ENCODE measurements around the gene ANO7.

ANO7 gene

GRCh38 chr2:241157841-241158545 lies 30.5 kb upstream of the ANO7 start:
- DNase-seq, result no peak

GRCh38 chr2:241158546-241158900 lies 30.0 kb upstream of the ANO7 start:
- no peak for DNase-seq

- DNase-seq, result no peak
Observed at GRCh38 chr2:241159116-241159515, 29.4 kb upstream of the ANO7 start.

GRCh38 chr2:241160318-241160717 lies 28.2 kb upstream of the ANO7 start:
- DNase-seq, result no peak

DNA sequence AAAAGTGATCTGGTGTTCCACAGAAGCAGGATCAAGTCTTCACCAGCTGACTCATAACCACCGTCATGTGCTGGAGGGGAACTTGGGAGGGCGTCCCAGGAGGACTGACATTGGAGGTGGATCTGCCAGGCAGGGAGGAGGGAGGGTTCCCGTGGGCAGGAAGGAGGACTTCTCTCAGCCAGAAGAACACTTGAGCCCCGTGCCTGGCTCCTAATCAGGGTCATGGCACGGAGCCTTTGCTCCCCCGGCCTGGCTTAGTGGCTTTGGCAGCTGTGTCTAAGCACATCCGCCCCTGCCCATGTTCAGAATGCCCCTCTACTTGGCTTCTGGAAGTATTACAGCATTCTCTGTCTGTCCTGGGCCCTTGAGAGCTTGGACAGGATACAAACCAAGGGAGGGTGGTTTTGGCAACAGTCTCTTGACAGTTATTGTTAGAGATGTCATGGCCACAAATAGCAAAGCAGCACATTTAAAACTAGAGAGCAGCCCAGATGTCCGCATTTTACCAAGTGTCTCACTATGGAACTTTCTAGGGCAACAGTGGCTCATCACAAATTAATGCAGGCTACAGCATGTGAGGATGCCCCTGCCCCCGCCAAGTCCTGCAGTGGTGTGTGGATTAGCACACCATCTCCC lies 26.7 kb upstream of the ANO7 start:
- no peak for DNase-seq

GRCh38 chr2:241163601-241164118 lies 24.8 kb upstream of the ANO7 start:
- no peak for DNase-seq

DNA sequence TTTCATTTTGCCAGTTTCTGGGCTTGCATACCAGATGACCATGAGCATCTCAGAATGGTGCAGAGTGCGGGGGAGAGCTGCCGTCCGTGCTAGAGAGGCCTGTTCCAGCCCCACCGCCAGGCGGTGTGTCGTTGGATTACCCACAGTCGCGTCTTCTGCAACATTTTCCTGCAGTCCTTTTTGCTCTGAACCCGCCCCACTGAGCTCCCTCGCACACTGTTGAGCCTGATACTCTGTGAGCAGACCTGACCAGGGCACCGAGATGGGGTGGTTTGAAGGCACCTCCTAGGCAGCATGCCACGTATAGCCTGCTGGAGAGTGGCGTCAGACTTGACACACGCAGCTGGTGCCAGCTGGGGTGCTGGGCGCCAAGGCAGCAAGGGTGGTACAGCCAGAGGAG lies 20.1 kb upstream of the ANO7 start:
- DNase-seq, result no peak

DNA sequence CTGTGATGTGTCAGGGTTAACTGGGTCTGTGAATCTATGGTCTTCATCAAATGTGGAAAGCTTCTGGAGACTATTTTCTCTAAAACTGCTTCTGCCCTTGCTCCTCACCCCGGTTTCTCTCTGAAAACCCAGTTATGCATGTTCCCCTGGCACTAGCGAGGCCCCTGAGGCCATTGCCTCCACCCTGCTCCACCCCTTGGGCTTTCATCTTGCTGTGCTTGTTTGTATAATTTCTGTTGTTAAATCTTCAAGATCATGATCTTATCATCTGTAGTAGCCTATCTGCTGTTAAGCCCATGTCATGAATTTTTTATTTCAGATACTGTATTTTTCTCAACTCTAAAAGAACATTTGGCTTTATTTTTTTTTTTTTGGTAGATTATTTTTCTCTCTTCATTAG lies 14.9 kb upstream of the ANO7 start:
- no peak for DNase-seq

DNA sequence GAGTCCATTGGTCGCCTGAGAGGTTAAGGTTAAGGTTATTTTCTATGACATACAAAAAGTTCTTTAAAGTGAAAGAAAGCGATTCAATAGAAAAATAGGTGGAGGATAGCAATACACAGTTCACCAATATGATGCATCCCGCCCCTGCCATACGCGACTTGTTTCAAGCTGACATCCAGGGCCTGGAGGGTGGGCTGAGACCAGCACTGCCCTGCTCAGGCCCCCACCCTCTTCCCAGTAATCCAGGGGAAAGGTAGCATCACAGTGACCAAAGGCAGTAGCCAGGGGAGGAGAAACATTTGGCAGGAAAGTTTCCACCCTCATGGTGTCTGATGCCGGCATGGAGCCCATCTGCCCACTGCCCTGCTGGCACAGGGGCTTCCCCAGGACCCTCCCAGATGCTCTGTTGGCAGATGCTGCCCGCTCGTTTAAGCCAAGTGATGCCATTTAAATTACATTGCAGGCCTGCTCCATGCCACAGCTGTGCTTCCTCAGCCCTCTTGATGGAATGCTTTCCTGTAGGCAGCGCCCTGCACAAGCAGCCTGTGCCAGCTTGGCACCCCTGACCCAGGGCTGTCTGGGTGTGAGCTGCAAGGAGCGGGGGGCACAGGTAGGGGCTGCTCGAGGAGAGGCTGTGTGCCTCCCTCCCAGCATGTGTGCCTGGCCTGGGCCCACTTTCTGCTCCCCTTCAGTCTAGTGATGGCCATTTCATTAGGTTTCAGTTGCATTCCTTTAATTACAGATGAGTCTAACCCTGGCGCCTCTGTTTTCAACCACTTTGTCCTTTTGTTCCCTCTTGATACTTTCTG lies 10.7 kb upstream of the ANO7 start:
- no peak for DNase-seq

GRCh38 chr2:241178961-241179360 lies 9.5 kb upstream of the ANO7 start:
- DNase-seq, result no peak

DNA sequence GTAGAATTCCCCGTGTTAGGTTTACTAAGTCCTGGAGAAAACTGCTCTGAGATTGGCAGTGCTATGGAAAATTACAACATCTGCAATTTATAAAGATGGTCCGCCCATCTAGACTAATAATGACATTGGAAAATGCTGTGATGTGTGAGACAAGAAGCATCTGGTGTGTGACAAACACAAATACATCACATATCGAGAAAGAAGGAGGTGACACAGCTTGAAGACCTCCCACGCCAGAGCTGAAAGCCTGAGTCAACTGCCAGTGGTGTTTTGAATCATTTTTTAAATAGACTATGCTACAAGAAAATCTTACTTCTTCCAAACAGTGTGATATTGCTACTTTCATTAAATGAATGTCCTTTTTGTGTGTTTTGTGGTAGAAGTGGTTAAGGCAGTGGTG lies 8.6 kb upstream of the ANO7 start:
- no peak for DNase-seq

GRCh38 chr2:241180495-241180894 lies 8.0 kb upstream of the ANO7 start:
- no peak for DNase-seq

- DNase-seq, result no peak
Observed at GRCh38 chr2:241182126-241182525, 6.4 kb upstream of the ANO7 start.

DNA sequence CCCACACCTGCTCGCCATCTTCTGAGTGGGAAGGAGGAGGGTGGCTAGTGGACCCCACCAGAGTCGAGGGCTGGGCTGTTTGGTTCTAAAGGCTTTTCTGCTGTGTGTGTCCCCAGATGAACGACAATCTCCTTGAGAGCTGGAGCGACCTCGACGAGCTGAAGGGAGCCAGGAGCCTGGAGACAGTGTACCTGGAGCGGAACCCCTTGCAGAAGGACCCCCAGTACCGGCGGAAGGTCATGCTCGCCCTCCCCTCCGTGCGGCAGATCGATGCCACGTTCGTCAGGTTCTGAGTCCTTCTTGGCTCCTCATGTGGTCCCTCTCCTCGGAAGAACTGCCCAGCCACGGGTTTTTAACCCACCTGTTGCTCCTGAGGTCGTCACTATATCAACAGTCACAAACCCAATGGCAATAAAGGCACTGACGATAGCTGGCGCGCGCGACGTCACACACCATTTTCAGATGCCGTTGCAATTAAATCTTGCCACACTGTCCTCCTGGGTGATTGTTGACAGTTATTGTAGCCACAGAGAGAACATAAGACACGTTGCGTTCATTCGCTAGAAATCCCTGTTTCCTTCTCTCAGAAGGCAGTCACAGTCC lies 5.8 kb upstream of the ANO7 start:
- no peak for DNase-seq

GRCh38 chr2:241183221-241183620 lies 5.3 kb upstream of the ANO7 start:
- DNase-seq, result no peak

GRCh38 chr2:241184901-241185300 lies 3.6 kb upstream of the ANO7 start:
- DNase-seq, result no peak

DNA sequence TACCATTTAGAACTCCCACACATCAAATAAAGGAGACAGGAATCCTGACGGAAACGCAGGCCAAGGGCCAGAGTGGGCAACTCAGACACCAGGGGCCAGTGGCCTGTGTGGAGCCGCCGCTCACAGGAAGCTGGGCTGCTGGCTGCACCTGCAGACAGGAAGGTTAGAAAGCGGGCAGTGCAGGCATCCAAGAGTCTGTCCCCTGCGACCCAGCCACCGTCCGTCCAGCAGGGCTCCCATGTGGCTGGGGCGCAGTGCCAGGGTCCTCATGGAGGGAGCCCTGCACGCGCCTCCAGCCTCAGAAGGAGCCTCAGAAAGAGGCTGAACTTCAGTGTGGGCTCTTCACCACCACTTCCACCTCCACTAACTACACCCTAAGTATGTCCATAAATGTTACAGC lies 2.5 kb upstream of the ANO7 start:
- DNase-seq, result no peak

- DNase-seq, result no peak
Observed at GRCh38 chr2:241187101-241187917, 1.2 kb upstream of the ANO7 start.

DNA sequence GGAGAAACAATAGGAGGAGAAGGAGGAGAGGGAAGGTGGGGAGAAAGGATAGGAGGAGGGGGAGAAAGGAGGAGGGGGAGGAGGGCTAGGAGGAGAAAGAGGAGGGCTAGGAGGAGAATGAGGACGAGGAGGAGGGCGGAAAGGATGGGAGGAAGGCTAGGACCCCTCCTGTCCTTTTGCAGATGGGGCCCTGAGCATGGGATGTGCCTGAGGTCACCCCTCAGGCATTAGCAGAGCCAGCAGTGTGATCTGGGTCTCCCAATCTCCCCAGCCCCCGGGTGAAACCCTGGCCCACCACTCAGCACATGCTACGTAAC lies 601 bp upstream of the ANO7 start:
- DNase-seq, result no peak

DNA sequence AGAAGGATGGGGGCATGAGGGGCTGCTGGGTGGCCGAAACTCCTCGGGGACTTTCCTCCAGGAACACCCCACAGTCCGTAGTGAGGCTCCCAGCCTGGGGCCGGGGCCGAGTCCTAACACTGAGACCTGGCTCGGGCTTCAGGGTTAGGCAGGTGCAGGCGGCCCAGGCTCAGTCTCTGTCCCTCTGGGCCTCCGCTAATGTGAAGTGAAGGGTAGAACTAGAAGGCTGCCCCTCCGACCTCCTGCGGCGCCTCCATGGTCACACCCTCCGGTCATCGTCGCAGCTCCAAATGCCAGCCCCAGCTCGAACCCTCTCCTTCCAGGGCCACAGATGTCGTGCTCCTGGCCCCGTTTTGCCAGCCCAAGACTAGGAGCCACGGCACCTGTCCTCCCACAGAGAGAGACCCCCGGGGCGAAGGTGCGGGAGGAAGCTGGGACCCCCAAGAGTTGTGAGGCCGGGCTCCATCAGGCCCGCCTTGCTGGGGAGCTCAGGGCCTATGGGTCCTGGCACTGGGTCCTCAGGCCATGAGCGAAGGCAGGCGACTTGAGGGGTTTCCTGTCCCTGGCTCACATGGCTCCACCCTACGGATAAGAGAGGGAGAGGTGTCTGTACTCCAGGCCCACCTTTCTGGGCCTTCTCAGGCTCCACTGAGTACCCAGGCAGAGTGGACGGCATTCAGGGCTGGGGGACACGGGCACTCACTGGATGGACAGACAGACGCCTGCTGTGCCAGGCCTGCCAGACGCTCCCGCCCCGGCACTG lies 797 bp downstream of the ANO7 start:
- no peak for DNase-seq

DNA sequence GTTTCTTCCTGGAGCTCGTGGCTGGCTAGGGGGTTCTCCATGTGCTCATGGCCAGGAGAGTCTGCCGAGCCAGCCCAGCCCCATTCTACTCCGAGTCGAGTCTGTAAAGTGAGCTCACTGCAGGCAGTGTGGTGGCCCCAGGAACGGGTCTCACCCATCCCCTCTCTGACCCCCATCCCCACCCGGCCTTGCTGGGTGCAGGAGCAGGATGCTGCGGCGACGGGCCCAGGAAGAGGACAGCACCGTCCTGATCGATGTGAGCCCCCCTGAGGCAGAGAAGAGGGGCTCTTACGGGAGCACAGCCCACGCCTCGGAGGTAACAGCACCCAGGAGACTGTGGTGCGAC lies 1.4 kb downstream of the ANO7 start:
- DNase-seq, result no peak
